Nephron (organoid): Measurements from ENCODE around the gene SMIM5.

Source experiments
- H3K27ac Mint-ChIP-seq, 3 experiments: 2 replicates each; pipeline ENCODE4 v1.8.0; 2020; ENCODE audit warnings: mixed read lengths in 3 of 3, mild to moderate bottlenecking in 2 of 3, moderate library complexity in 1 of 3
- H3K27me3 Mint-ChIP-seq: 2 replicates; pipeline ENCODE4 v1.8.0; 2021; ENCODE audit warnings: low read depth, mild to moderate bottlenecking, moderate library complexity, mixed read lengths
- H3K36me3 Mint-ChIP-seq: 2 replicates; pipeline ENCODE4 v1.8.0; 2020; ENCODE audit warnings: low read depth, mixed read lengths
- H3K4me1 Mint-ChIP-seq: 2 replicates; pipeline ENCODE4 v1.8.0; 2020; ENCODE audit warnings: mixed read lengths
- H3K4me3 Mint-ChIP-seq, 3 experiments: 2 replicates each; pipeline ENCODE4 v1.8.0; 2020; ENCODE audit warnings: mild to moderate bottlenecking in 3 of 3, mixed read lengths in 3 of 3, moderate library complexity in 2 of 3
- H3K9me3 Mint-ChIP-seq: 2 replicates; pipeline ENCODE4 v1.8.0; 2020; ENCODE audit warnings: mixed read lengths
- TF ChIP-seq, protein P1 (sequence below), 3 experiments: fragments of 200-600 bp; sonication (generic); IDR thresholded peaks; one replicate each; pipeline ENCODE4 v1.5.0; 2021; ENCODE audit warnings: antibody characterized with exemption in 3 of 3; ENCODE audit not compliant: unreplicated experiment in 3 of 3

The SMIM5 gene

DNA sequence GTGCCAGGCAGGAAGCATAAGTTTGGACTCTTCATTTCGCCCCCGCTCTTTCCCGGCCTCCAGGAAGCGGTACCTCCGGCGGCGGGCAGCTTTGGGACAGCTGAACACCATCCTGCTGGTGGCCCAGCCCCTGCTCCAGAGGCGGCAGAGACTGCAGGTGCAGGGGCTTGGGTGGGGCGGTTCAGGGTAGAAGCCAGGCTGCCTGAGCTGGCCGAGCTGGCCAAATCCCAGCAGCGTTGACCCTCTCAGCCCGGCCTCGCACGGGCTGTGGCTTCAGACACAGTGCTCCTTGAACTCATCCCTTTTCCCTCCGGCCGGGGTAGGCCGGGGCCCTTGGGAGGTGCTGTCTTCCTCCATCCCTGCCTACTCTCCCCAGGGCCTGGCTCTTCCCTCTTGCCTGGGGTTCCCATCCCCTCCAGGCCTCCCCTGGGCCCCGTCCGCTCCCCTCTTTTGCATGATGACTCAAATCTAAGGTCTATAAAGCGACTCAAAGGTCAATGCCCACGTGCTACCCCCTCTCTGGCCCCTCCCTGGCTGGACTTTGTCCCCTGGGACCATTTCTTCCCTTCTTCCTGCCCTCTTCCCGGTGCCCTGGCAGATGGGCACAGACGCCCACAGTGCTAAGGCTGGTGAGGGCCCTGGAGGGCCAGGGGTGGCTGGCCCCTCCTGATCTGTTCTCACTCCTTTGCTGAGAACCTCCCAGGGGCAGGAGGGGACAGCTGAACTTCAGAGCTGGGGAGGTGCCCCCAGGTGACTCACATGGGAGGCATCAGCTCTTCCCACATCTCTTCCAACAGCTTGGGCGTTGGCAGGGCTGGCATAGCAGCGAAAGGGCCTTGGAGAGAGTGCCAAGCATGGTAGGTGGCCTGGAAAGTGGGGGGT, 22.9 kb upstream of the SMIM5 start:
- Mint-ChIP-seq H3K27ac (no peak overlapping the region), H3K36me3 (no peaks in the 10 kb centered on the region), H3K9me3 (no peaks in the 10 kb centered on the region), H3K4me1 (no peaks in the 10 kb centered on the region), H3K27me3 (peaks cover 3% of the 10 kb centered on the region), H3K4me3 (no peak overlapping the region)
- TF ChIP-seq, protein P1, sequence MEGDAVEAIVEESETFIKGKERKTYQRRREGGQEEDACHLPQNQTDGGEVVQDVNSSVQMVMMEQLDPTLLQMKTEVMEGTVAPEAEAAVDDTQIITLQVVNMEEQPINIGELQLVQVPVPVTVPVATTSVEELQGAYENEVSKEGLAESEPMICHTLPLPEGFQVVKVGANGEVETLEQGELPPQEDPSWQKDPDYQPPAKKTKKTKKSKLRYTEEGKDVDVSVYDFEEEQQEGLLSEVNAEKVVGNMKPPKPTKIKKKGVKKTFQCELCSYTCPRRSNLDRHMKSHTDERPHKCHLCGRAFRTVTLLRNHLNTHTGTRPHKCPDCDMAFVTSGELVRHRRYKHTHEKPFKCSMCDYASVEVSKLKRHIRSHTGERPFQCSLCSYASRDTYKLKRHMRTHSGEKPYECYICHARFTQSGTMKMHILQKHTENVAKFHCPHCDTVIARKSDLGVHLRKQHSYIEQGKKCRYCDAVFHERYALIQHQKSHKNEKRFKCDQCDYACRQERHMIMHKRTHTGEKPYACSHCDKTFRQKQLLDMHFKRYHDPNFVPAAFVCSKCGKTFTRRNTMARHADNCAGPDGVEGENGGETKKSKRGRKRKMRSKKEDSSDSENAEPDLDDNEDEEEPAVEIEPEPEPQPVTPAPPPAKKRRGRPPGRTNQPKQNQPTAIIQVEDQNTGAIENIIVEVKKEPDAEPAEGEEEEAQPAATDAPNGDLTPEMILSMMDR (IDR thresholded peaks at IDR 0.05; ENCODE audit: unreplicated experiment in 3 of 3), result no peak

DNA sequence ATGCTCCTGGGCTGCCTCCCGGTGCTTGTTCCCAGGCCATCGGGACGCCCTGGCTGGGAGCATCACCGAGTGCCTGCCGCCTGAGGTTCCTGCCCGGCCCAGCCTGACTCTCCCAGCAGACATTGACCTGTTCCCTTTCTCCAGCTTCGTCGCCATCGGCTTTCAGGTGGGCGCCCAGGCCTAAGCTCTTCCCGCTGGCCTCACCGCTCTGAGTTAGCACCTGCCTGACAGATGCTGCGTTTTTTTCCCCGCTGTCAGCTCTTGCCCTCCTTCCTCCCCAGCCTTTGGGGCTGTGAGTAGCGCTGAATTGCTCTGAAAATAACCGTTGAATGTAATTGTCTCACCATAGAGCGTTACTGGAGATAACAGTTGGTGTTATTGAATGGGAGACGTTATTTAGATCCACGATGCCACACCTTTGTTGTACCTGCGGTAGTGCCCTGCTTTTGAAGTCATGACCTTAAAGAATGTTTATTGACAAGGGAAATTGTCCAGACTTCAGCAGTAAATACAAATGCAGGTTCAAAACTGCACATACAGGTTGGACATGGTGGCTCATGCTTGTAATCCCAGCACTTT, 21.3 kb upstream of the SMIM5 start:
- Mint-ChIP-seq H3K36me3 (no peaks in the 10 kb centered on the region), H3K4me1 (no peaks in the 10 kb centered on the region), H3K9me3 (no peaks in the 10 kb centered on the region), H3K27ac (no peak overlapping the region), H3K27me3 (peaks cover 3% of the 10 kb centered on the region), H3K4me3 (no peak overlapping the region)
- TF ChIP-seq, protein P1 (IDR thresholded peaks at IDR 0.05; ENCODE audit: unreplicated experiment in 3 of 3), result no peak

DNA sequence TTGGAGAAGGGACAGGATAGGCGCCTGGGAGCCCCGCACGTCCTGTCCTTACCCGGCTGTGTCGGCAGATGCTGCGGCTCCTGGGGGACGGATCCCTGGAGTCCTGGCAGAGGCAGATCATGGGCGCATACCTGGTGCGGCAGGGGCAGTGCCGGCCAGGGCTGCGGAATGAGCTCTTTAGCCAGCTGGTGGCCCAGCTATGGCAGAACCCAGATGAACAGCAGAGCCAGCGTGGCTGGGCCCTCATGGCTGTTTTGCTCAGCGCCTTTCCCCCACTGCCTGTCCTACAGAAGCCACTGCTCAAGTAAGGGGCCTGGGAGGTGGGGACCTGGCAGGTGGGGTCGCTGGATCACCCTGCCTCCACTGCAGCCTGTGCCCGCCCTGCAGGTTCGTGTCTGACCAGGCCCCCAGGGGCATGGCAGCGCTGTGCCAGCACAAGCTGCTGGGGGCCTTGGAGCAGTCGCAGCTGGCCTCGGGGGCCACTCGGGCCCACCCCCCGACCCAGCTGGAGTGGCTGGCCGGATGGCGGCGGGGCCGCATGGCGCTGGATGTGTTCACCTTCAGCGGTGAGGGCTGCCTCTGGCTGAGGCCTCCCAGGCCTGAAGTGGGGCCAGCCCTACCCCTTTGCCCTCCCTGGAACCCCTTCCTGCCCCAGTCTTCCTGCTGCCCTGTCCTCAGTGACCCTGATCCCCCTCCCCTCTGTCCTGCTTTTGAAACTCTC, 20.2 kb upstream of the SMIM5 start:
- Mint-ChIP-seq H3K36me3 (no peaks in the 10 kb centered on the region), H3K9me3 (no peaks in the 10 kb centered on the region), H3K27me3 (peaks cover 3% of the 10 kb centered on the region), H3K27ac (no peak overlapping the region), H3K4me1 (no peaks in the 10 kb centered on the region), H3K4me3 (no peak overlapping the region)
- TF ChIP-seq, protein P1 (IDR thresholded peaks at IDR 0.05; ENCODE audit: unreplicated experiment in 3 of 3), result no peak

DNA sequence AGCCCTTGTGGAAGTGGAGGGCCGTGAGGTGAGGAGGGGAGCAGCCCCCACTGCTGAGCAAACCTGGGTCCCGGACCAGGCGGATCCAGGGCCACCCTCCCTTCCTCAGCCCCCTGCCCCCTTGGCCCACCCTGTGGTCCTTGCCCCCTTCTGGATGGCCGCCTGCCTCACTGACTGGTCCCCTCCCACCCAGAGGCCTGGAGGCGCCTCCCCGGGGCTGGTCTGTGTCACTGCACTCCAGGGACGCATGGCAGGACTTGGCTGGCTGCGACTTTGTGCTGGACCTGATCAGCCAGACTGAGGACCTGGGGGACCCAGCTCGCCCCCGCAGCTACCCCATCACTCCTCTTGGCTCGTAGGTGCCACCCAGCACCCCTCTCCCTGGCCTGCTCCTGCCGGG, 19.2 kb upstream of the SMIM5 start:
- no peaks in the 10 kb centered on the region for H3K4me1 Mint-ChIP-seq
- TF ChIP-seq, protein P1 (IDR thresholded peaks at IDR 0.05; ENCODE audit: unreplicated experiment in 3 of 3), result peak in 2 of 3 experiments; percentile 7 to 8
- H3K36me3 Mint-ChIP-seq, result no peaks in the 10 kb centered on the region
- H3K27me3 Mint-ChIP-seq, result peaks cover 3% of the 10 kb centered on the region
- no peaks in the 10 kb centered on the region for H3K9me3 Mint-ChIP-seq
- H3K4me3 Mint-ChIP-seq, result no peak overlapping the region
- no peak overlapping the region for H3K27ac Mint-ChIP-seq

DNA sequence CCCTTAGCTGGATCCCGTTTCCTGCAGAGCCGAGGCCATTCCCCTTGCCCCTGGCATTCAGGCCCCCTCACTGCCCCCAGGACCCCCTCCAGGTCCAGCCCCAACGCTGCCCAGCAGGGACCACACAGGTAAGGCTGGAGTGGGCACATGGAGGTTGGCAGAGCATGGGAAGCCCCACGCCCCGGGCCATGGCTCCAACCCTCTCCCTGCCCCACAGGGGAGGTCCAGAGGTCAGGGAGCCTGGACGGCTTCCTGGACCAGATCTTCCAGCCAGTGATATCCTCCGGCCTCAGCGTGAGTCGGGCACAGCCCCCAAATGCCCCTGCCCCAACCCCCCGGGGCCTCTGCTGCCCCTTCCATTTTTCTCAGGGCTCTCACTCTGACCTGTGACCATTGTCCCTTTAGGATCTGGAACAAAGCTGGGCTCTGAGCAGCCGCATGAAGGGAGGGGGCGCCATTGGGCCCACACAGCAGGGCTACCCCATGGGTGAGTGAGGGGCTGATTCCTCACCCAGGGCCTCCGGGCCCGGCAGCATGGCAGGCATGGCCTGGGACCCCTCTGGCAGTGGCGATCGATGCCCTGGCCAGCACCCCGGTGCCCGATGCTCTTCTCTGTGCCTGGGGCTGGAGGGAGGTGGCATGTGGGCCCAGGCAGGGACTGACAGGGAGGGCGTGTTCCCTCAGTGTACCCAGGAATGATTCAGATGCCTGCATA, 18.5 kb upstream of the SMIM5 start:
- H3K36me3 Mint-ChIP-seq, result no peaks in the 10 kb centered on the region
- no peak overlapping the region for H3K27ac Mint-ChIP-seq
- TF ChIP-seq, protein P1 (IDR thresholded peaks at IDR 0.05; ENCODE audit: unreplicated experiment in 3 of 3), result no peak
- peaks cover 3% of the 10 kb centered on the region for H3K27me3 Mint-ChIP-seq
- no peaks in the 10 kb centered on the region for H3K4me1 Mint-ChIP-seq
- no peaks in the 10 kb centered on the region for H3K9me3 Mint-ChIP-seq
- H3K4me3 Mint-ChIP-seq, result no peak overlapping the region
